Effector memory CD4-positive, alpha-beta T cell (primary cell): ENCODE data around the gene SPOCK3.
"Not testable (repeated sequence)": the region's sequence is repeated elsewhere in the genome, so short reads cannot be mapped to it uniquely, and the experiment has no call there.

ENCODE experiments used
- DNase-seq, 3 donors: peaks; one replicate each; pipeline ENCODE4 v3.0.0-alpha.2; 2020
- H3K27ac ChIP-seq: 2 replicates; pipeline ENCODE4 v1.7.0; 2013; ENCODE audit warnings: mild to moderate bottlenecking, low read length, moderate library complexity; ENCODE audit not compliant: insufficient read depth, poor library complexity, severe bottlenecking
- H3K27me3 ChIP-seq: replicated peaks from 2 replicates; pipeline ENCODE4 v1.7.0; 2013; ENCODE audit warnings: mild to moderate bottlenecking, low read length; ENCODE audit not compliant: insufficient read depth, control insufficient read depth, poor library complexity, severe bottlenecking
- H3K36me3 ChIP-seq: 2 replicates; pipeline ENCODE4 v1.7.0; 2013; ENCODE audit warnings: mild to moderate bottlenecking, low read length, moderate library complexity; ENCODE audit not compliant: control insufficient read depth, insufficient read depth
- H3K4me1 ChIP-seq: 2 replicates; pipeline ENCODE4 v1.7.0; 2013; ENCODE audit warnings: low read length, mild to moderate bottlenecking; ENCODE audit not compliant: control insufficient read depth, insufficient read depth, poor library complexity, severe bottlenecking
- H3K4me3 ChIP-seq: 2 replicates; pipeline ENCODE4 v1.7.0; 2013; ENCODE audit warnings: low read length, low read depth, mild to moderate bottlenecking; ENCODE audit not compliant: insufficient read depth, poor library complexity, severe bottlenecking
- H3K9me3 ChIP-seq: 2 replicates; pipeline ENCODE4 v1.7.0; 2013; ENCODE audit warnings: mild to moderate bottlenecking, low read length, moderate library complexity; ENCODE audit not compliant: control insufficient read depth

SPOCK3 gene

DNA sequence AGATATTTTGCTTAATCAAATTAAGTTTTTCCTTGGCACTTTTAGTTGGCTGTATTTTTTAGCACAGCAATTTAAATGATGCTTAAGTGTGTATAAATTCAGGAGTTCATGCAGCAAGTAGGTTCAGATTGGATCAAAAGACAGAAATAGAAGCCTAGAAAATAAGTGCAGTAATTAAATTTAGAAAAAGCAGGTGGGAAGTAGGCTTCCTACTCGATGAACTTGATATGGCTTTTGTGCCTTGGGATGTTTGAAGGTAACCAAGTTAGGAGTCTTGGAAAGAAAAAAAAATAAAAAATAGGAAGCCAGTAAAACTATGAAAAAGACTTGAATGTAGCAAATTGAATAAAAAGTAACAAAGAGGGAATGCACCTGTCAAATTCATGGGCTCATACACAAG, 372.3 kb downstream of the SPOCK3 start:
- Histone ChIP-seq H3K27ac (no peak overlapping the region), H3K4me1 (no peaks in the 10 kb centered on the region), H3K4me3 (no peak overlapping the region), H3K36me3 (no peaks in the 10 kb centered on the region), H3K9me3 (no peaks in the 10 kb centered on the region), H3K27me3 (no peaks in the 10 kb centered on the region)
- no peak for DNase-seq

GRCh38 chr4:166850398-166850797, 383.9 kb downstream of the SPOCK3 start:
- not testable (repeated sequence) for H3K27me3 ChIP-seq, H3K36me3 ChIP-seq, H3K9me3 ChIP-seq, DNase-seq, H3K4me3 ChIP-seq, H3K4me1 ChIP-seq, H3K27ac ChIP-seq

GRCh38 chr4:166846939-166847338, 387.4 kb downstream of the SPOCK3 start:
- H3K4me3 ChIP-seq: no peak overlapping the region
- H3K27me3 ChIP-seq: no peaks in the 10 kb centered on the region
- no peak for DNase-seq
- H3K27ac ChIP-seq: no peak overlapping the region
- no peaks in the 10 kb centered on the region for H3K36me3 ChIP-seq
- H3K9me3 ChIP-seq: no peaks in the 10 kb centered on the region
- no peaks in the 10 kb centered on the region for H3K4me1 ChIP-seq

- no peaks in the 10 kb centered on the region for H3K9me3 ChIP-seq
Observed at GRCh38 chr4:166842795-166843261, 391.5 kb downstream of the SPOCK3 start.

DNA sequence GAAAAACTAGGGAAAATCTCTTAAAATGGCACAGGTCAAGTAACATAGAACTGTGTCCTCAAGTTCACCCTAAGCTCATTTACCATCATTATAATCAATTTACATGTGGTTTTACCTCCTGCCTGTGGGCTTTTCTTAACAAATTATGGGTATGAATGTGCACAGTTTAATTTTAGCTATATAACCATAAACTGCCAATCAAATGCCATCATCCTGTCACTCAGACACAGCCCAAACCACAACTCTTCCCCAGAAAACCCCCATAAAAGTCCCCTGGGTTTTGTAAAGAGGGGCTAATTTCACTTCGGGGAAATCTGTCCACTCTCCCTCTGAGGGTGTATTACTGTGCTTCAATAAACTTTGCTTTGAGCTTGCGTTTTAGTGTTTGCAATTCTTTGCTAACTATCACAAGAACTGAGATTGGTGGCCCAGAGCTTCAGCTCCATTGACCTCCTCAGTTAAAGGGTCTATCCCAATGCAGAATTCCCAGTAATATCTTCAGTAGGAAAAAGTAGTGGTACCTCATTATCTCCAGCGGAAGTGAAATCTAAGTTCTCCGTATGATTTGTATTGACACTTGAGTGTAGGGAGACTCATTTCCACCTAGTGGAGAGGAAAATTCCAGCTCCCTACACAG, 394.6 kb downstream of the SPOCK3 start:
- DNase-seq: no peak
- Histone ChIP-seq H3K27me3 (no peaks in the 10 kb centered on the region), H3K9me3 (no peaks in the 10 kb centered on the region)

More at GRCh38 chr4:166842795-166843261, 391.5 kb downstream of the SPOCK3 start:
- Histone ChIP-seq H3K27ac (no peak overlapping the region), H3K36me3 (no peaks in the 10 kb centered on the region), H3K4me3 (no peak overlapping the region), H3K27me3 (no peaks in the 10 kb centered on the region), H3K4me1 (no peaks in the 10 kb centered on the region)
- DNase-seq: no peak

DNA sequence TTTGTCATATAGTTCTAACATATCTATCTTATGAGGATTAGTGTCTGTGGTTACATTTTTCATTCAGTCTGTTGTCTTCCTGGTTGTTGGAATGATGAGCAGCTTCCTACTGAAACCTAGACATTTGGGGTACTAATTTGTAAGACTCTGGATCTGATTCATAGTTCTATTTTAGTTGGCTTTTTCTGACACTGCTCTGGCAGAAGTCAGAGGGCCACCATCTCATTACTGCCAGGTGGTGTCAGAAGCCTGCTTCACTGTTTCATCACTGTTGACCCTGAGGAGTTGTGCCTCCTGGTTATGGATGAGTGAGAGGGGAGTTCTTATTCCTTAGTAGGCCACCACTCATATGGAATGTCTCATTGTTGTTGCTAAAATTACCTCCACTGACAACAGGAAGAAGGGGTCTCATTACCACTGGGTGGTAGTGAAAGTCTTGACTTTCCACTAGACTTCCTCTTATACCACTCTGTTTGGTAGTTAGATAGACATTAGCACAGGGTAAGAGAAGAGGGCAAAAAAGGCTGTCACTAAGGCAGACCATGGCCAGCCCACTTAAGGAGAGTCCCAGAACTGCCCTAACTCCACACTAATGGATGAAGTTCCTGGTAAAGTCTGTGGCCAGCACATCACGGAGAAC, 395.2 kb downstream of the SPOCK3 start:
- Histone ChIP-seq H3K4me3 (no peak overlapping the region), H3K27me3 (no peaks in the 10 kb centered on the region), H3K36me3 (no peaks in the 10 kb centered on the region), H3K4me1 (no peaks in the 10 kb centered on the region), H3K9me3 (no peaks in the 10 kb centered on the region), H3K27ac (no peak overlapping the region)
- no peak for DNase-seq

More for the DNA sequence above, 394.6 kb downstream of the SPOCK3 start:
- Histone ChIP-seq H3K36me3 (no peaks in the 10 kb centered on the region), H3K4me1 (no peaks in the 10 kb centered on the region), H3K4me3 (no peak overlapping the region), H3K27ac (no peak overlapping the region)

- H3K9me3 ChIP-seq: no peaks in the 10 kb centered on the region
- no peaks in the 10 kb centered on the region for H3K27me3 ChIP-seq
- no peak overlapping the region for H3K4me3 ChIP-seq
- DNase-seq: no peak
- H3K36me3 ChIP-seq: no peaks in the 10 kb centered on the region
- H3K27ac ChIP-seq: no peak overlapping the region
- no peaks in the 10 kb centered on the region for H3K4me1 ChIP-seq
Observed at GRCh38 chr4:166836865-166837264, 397.4 kb downstream of the SPOCK3 start.

GRCh38 chr4:166827629-166828028, 406.7 kb downstream of the SPOCK3 start:
- Histone ChIP-seq H3K9me3 (no peaks in the 10 kb centered on the region), H3K27me3 (no peaks in the 10 kb centered on the region), H3K4me1 (no peaks in the 10 kb centered on the region), H3K36me3 (no peaks in the 10 kb centered on the region), H3K27ac (no peak overlapping the region), H3K4me3 (no peak overlapping the region)
- no peak for DNase-seq

- Histone ChIP-seq H3K27me3 (no peaks in the 10 kb centered on the region), H3K36me3 (no peaks in the 10 kb centered on the region), H3K4me1 (no peaks in the 10 kb centered on the region), H3K9me3 (no peaks in the 10 kb centered on the region), H3K27ac (no peak overlapping the region), H3K4me3 (no peak overlapping the region)
- no peak for DNase-seq
Observed at GRCh38 chr4:166827167-166827566, 407.1 kb downstream of the SPOCK3 start.

GRCh38 chr4:166823848-166824247, 410.4 kb downstream of the SPOCK3 start:
- DNase-seq: no peak
- Histone ChIP-seq H3K36me3 (no peaks in the 10 kb centered on the region), H3K27ac (no peak overlapping the region), H3K4me3 (no peak overlapping the region), H3K4me1 (no peaks in the 10 kb centered on the region), H3K27me3 (no peaks in the 10 kb centered on the region), H3K9me3 (no peaks in the 10 kb centered on the region)
